H1 (cell line): ENCODE measurements around the gene KIF23. TPM values are rescaled to one million over a fixed set of nuclear protein-coding genes. Genes with fewer than 3 reads are reported as not detected.

Source experiments
- CBX5 ChIP-seq: fragments of 300-800, 300-1000 bp; sonication (generic); IDR thresholded peaks from 2 replicates; pipeline ENCODE4 v1.7.1; 2016; ENCODE audit warnings: antibody characterized with exemption, low read length, low read depth
- CEBPB ChIP-seq: IDR thresholded peaks from 2 replicates; pipeline ENCODE4 v1.6.1; 2012; ENCODE audit warnings: low read depth, low read length
- CHD7 ChIP-seq: fragments of 300-600 bp; sonication (generic); IDR thresholded peaks from 2 replicates; pipeline ENCODE4 v1.7.1; 2012; ENCODE audit warnings: low read length, moderate library complexity, mild to moderate bottlenecking, inconsistent platforms; ENCODE audit not compliant: insufficient replicate concordance
- GTF2F1 ChIP-seq: IDR thresholded peaks from 2 replicates; pipeline ENCODE4 v1.6.1; 2012; ENCODE audit warnings: low read depth, low read length, improper control_type of control experiment, borderline replicate concordance
- RFX5 ChIP-seq: IDR thresholded peaks from 2 replicates; pipeline ENCODE4 v1.6.1; 2011; ENCODE audit warnings: low read depth, low read length, improper control_type of control experiment, borderline replicate concordance
- TEAD4 ChIP-seq: IDR thresholded peaks from 2 replicates; pipeline ENCODE4 v1.6.1; 2012; ENCODE audit warnings: low read depth, low read length, inconsistent platforms, mixed read lengths
- polyA plus RNA-seq, 7 experiments: library from polyadenylated mRNA; depleted of rRNA in 3 of 7; stranded (reverse) in 5 of 7; unstranded in 2 of 7; fragments of >200 nt in 5 of 7; fragments of 200-250 nt in 2 of 7; gene quantifications; 1 replicate in 5 of 7; 2 replicates in 1 of 7; 4 replicates in 1 of 7; pipeline versions ENCODE4 v1.2.1 to v1.2.3, GENCODE V29; 2011 to 2013; ENCODE audit warnings: missing spikeins in 2 of 7, mixed read lengths in 2 of 7
- total RNA-seq: library from RNA; stranded (reverse); fragmentation: NEBNext Ultra II Directional; extraction: Animal tissue kit (Norgen Biotek cat#: 25700); gene quantifications from 2 replicates; pipeline ENCODE4 v1.2.1, GENCODE V29; 2021

KIF23 gene
- total and polyA plus RNA-seq, 2 of the 8 experiments (the other 6 are each of a cell fraction or from before 2014, with no cell fraction given), result 26.2 to 77.4 TPM

GRCh38 chr15:69384626-69385598, 29.2 kb upstream of the KIF23 start (continued):
- TF ChIP-seq CBX5 (no peak), GTF2F1 (no peak), CHD7 (no peak), RFX5 (no peak), CEBPB (no peak), TEAD4 (no peak)
